H1 (cell line): ENCODE data around the gene PTPA. TPM values are rescaled to one million over a fixed set of nuclear protein-coding genes. Genes with fewer than 3 reads are reported as not detected.

Experiments used
- CTCF ChIA-PET: fragments of 300-600 bp; sonication (Branson Sonifier 250); formaldehyde crosslinking; loops from one replicate; lab custom pipeline; 2021; ENCODE audit not compliant: partially characterized antibody; lab: Charles Lee
- POLR2A ChIA-PET: fragments of 300-600 bp; sonication (Branson Sonifier 250); formaldehyde crosslinking; loops from one replicate; lab custom pipeline; 2021; ENCODE audit warnings: inconsistent platforms; ENCODE audit not compliant: partially characterized antibody; lab: Charles Lee
- DNase-seq, 2 experiments: peaks; one replicate each; pipeline versions ENCODE4 v3.0.0 to v3.0.0-alpha.2; 2010 to 2022; ENCODE audit warnings: low spot score in 2 of 2, low read depth in 1 of 2, mixed read lengths in 1 of 2
- FAIRE-seq: peaks from 2 replicates; lab custom pipeline; 2011; peaks lifted over from hg19 to GRCh38; lab: Jason Lieb, UNC
- H2AFZ ChIP-seq: 2 replicates; pipeline ENCODE4 v1.8.1; 2012; ENCODE audit warnings: low read length, inconsistent platforms
- H2AK5ac ChIP-seq: 2 replicates; pipeline ENCODE4 v1.6.1; 2013; ENCODE audit warnings: low read depth, low read length
- H2BK120ac ChIP-seq: replicated peaks from 2 replicates; pipeline ENCODE3; 2013; ENCODE audit warnings: low read depth, low read length, inconsistent platforms
- H2BK12ac ChIP-seq: 2 replicates; pipeline ENCODE4 v1.6.1; 2013; ENCODE audit warnings: low read depth, low read length
- H2BK15ac ChIP-seq: 2 replicates; pipeline ENCODE4 v1.6.1; 2013; ENCODE audit warnings: low read length
- H2BK20ac ChIP-seq: 2 replicates; pipeline ENCODE4 v1.6.1; 2013; ENCODE audit warnings: low read length
- H2BK5ac ChIP-seq: 2 replicates; pipeline ENCODE4 v1.6.1; 2013; ENCODE audit warnings: low read depth, low read length
- H3K14ac ChIP-seq: 2 replicates; pipeline ENCODE4 v1.6.1; 2013; ENCODE audit warnings: inconsistent platforms; ENCODE audit not compliant: insufficient read length
- H3K18ac ChIP-seq: 2 replicates; pipeline ENCODE4 v1.6.1; 2013; ENCODE audit warnings: low read length; ENCODE audit errors: extremely low read depth
- H3K23ac ChIP-seq: 2 replicates; pipeline ENCODE4 v1.6.1; 2013; ENCODE audit warnings: inconsistent platforms; ENCODE audit not compliant: insufficient read length
- H3K23me2 ChIP-seq: 2 replicates; pipeline ENCODE4 v1.6.1; 2013; ENCODE audit warnings: low read depth, low read length
- H3K27ac ChIP-seq: 2 replicates; pipeline ENCODE4 v1.6.1; 2011; ENCODE audit warnings: low read depth, low read length, inconsistent platforms
- H3K27me3 ChIP-seq, 4 experiments: replicated peaks in 1 of 4; 1 replicate in 1 of 4; 2 replicates in 3 of 4; pipeline versions ENCODE4 v1.6.1 to v1.8.1; 2011 to 2013; ENCODE audit warnings: low read length in 3 of 4, mild to moderate bottlenecking in 3 of 4, inconsistent platforms in 2 of 4, mixed read lengths in 2 of 4, moderate library complexity in 1 of 4; ENCODE audit not compliant: control insufficient read depth in 3 of 4, insufficient read depth in 3 of 4; ENCODE audit errors: extremely low read depth in 1 of 4
- H3K36me3 ChIP-seq, 4 experiments: 2 replicates each; pipeline versions ENCODE4 v1.6.1 to v1.8.1; 2011 to 2013; ENCODE audit warnings: mild to moderate bottlenecking in 4 of 4, low read length in 3 of 4, moderate library complexity in 2 of 4, control low read depth in 1 of 4, inconsistent platforms in 1 of 4; ENCODE audit not compliant: insufficient read depth in 4 of 4, control insufficient read depth in 2 of 4
- H3K4ac ChIP-seq: replicated peaks from 2 replicates; pipeline ENCODE3; 2013; ENCODE audit warnings: low read length, low read depth, mixed read lengths, inconsistent platforms; ENCODE audit not compliant: insufficient read length
- H3K4me1 ChIP-seq, 4 experiments: replicated peaks in 1 of 4; 1 replicate in 1 of 4; 2 replicates in 3 of 4; pipeline versions ENCODE4 v1.6.1 to v1.8.1; 2011 to 2013; ENCODE audit warnings: low read length in 3 of 4, inconsistent platforms in 2 of 4, mixed read lengths in 1 of 4; ENCODE audit not compliant: insufficient read depth in 4 of 4, control insufficient read depth in 3 of 4
- H3K4me2 ChIP-seq, 2 experiments: 2 replicates each; pipeline versions ENCODE4 v1.6.1 to v1.8.1; 2011 to 2013; ENCODE audit warnings: low read depth in 2 of 2, low read length in 2 of 2, control low read depth in 1 of 2, inconsistent platforms in 1 of 2, mild to moderate bottlenecking in 1 of 2; ENCODE audit not compliant: insufficient read depth in 1 of 2
- H3K4me3 ChIP-seq, 4 experiments: fragments of 200-600, 300-600 bp in 1 of 4; sonication (generic), shearing (Covaris generic), sonication (Bioruptor Twin) in 1 of 4; 2 replicates each; pipeline versions ENCODE4 v1.5.1 to v1.8.1; 2011 to 2016; ENCODE audit warnings: low read length in 4 of 4, low read depth in 3 of 4, control low read depth in 2 of 4, inconsistent platforms in 2 of 4, mild to moderate bottlenecking in 2 of 4, mixed read lengths in 1 of 4, moderate library complexity in 1 of 4; ENCODE audit not compliant: insufficient read depth in 2 of 4; ENCODE audit errors: extremely low read depth in 1 of 4
- H3K56ac ChIP-seq: replicated peaks from 2 replicates; pipeline ENCODE3; 2013; ENCODE audit warnings: low read depth, mild to moderate bottlenecking, mixed read lengths, low read length, inconsistent platforms; ENCODE audit not compliant: insufficient read length
- H3K79me1 ChIP-seq: 2 replicates; pipeline ENCODE4 v1.6.1; 2013; ENCODE audit warnings: low read depth, low read length, control low read depth
- H3K79me2 ChIP-seq, 2 experiments: 2 replicates each; pipeline versions ENCODE4 v1.6.1 to v1.8.1; 2012 to 2013; ENCODE audit warnings: low read length in 2 of 2, mild to moderate bottlenecking in 2 of 2, inconsistent platforms in 1 of 2; ENCODE audit not compliant: insufficient read depth in 2 of 2, control insufficient read depth in 1 of 2
- H3K9ac ChIP-seq, 4 experiments: replicated peaks in 1 of 4; 1 replicate in 1 of 4; 2 replicates in 3 of 4; pipeline versions ENCODE4 v1.6.1 to v1.8.1; 2011 to 2013; ENCODE audit warnings: low read depth in 3 of 4, low read length in 3 of 4, control low read depth in 2 of 4, mild to moderate bottlenecking in 2 of 4, moderate library complexity in 2 of 4, inconsistent platforms in 1 of 4; ENCODE audit errors: extremely low read depth in 1 of 4
- H3K9me3 ChIP-seq, 2 experiments: 2 replicates each; pipeline versions ENCODE4 v1.6.1 to v1.8.1; 2012 to 2013; ENCODE audit warnings: mild to moderate bottlenecking in 2 of 2, moderate library complexity in 2 of 2, control low read depth in 1 of 2, inconsistent platforms in 1 of 2, low read depth in 1 of 2, low read length in 1 of 2, mixed read lengths in 1 of 2; ENCODE audit not compliant: insufficient read depth in 2 of 2
- H4K20me1 ChIP-seq, 2 experiments: replicated peaks in 1 of 2; 2 replicates each; pipeline versions ENCODE3 to v1.8.1; 2011 to 2013; ENCODE audit warnings: inconsistent platforms in 2 of 2, low read length in 2 of 2, mild to moderate bottlenecking in 1 of 2; ENCODE audit not compliant: insufficient read depth in 2 of 2, control insufficient read depth in 1 of 2
- H4K5ac ChIP-seq: 2 replicates; pipeline ENCODE4 v1.6.1; 2013; ENCODE audit warnings: low read length, low read depth, mixed read lengths, inconsistent platforms; ENCODE audit not compliant: insufficient read length
- H4K8ac ChIP-seq: 2 replicates; pipeline ENCODE4 v1.8.0; 2013; ENCODE audit warnings: mild to moderate bottlenecking, moderate library complexity, low read length, inconsistent platforms; ENCODE audit not compliant: insufficient read depth; ENCODE audit errors: extremely low read depth
- H4K91ac ChIP-seq: replicated peaks from 2 replicates; pipeline ENCODE3; 2013; ENCODE audit warnings: low read length, mixed read lengths, inconsistent platforms; ENCODE audit not compliant: insufficient read length
- ASH2L ChIP-seq: fragments of 200-600, 300-600 bp; sonication (generic); IDR thresholded peaks from one replicate; pipeline ENCODE4 v1.7.1; 2017; ENCODE audit warnings: low read length
- BACH1 ChIP-seq: IDR thresholded peaks from 2 replicates; pipeline ENCODE4 v1.6.1; 2012; ENCODE audit warnings: low read length, improper control_type of control experiment
- CHD1 ChIP-seq: IDR thresholded peaks from 2 replicates; pipeline ENCODE4 v1.6.1; 2012; ENCODE audit warnings: low read depth, low read length, improper control_type of control experiment
- HDAC6 ChIP-seq: IDR thresholded peaks from one replicate; pipeline ENCODE4 v1.7.1; 2012; ENCODE audit warnings: low read depth, mild to moderate bottlenecking, inconsistent platforms, low read length, moderate library complexity
- JUND ChIP-seq: IDR thresholded peaks from 2 replicates; pipeline ENCODE4 v1.6.1; 2011; ENCODE audit warnings: mild to moderate bottlenecking, improper control_type of control experiment, low read length
- KDM5A ChIP-seq: fragments of 200-600 bp; IDR thresholded peaks from 2 replicates; pipeline ENCODE4 v1.7.1; 2012; ENCODE audit warnings: mild to moderate bottlenecking, low read length, inconsistent platforms, mixed read lengths
- PHF8 ChIP-seq: fragments of 200-600 bp; sonication (generic); conservative IDR thresholded peaks from 2 replicates; pipeline ENCODE4 v1.7.1; 2012; ENCODE audit warnings: low read depth, mild to moderate bottlenecking, inconsistent platforms, low read length, moderate library complexity
- RAD21 ChIP-seq, 2 experiments: IDR thresholded peaks in 1 of 2; conservative IDR thresholded peaks in 1 of 2; 2 replicates each; pipeline ENCODE4 v1.6.1; 2011; ENCODE audit warnings: low read depth in 2 of 2, low read length in 2 of 2, improper control_type of control experiment in 1 of 2, inconsistent platforms in 1 of 2, mild to moderate bottlenecking in 1 of 2, moderate library complexity in 1 of 2
- SAP30 ChIP-seq: fragments of 300-600 bp; sonication (generic); IDR thresholded peaks from 2 replicates; pipeline ENCODE4 v1.7.1; 2012; ENCODE audit warnings: low read length, moderate library complexity, mild to moderate bottlenecking, inconsistent platforms; ENCODE audit not compliant: insufficient read depth, insufficient replicate concordance
- SP2 ChIP-seq: IDR thresholded peaks from 2 replicates; pipeline ENCODE4 v1.6.1; 2012; ENCODE audit warnings: mild to moderate bottlenecking, low read length, inconsistent platforms
- SUZ12 ChIP-seq: fragments of 200-600 bp; sonication (generic); IDR thresholded peaks from 2 replicates; pipeline ENCODE4 v1.6.1; 2012; ENCODE audit warnings: mild to moderate bottlenecking, inconsistent platforms, low read length, moderate library complexity, mixed read lengths
- USF2 ChIP-seq: IDR thresholded peaks from 2 replicates; pipeline ENCODE4 v1.6.1; 2011; ENCODE audit warnings: low read length, improper control_type of control experiment
- YY1 ChIP-seq: IDR thresholded peaks from 2 replicates; pipeline ENCODE4 v1.6.1; 2011; ENCODE audit warnings: low read depth, mild to moderate bottlenecking, low read length
- WGBS, 2 experiments: shearing (Covaris generic) in 1 of 2; methylation state at CpG; one replicate each; pipeline versions ENCODE4 v1.1.6 to v1.1.7; 2013 to 2015; ENCODE audit warnings: low lambda C conversion rate in 2 of 2, mixed read lengths in 2 of 2, inconsistent platforms in 1 of 2, low coverage in 1 of 2, missing lambda C conversion rate in 1 of 2; ENCODE audit not compliant: insufficient replicate concordance in 2 of 2, insufficient coverage in 1 of 2, insufficient read length in 1 of 2; ENCODE audit errors: extremely low coverage in 1 of 2, missing lambda C conversion rate in 1 of 2; 5-methylcytosine and 5-hydroxymethylcytosine counted together
- polyA plus RNA-seq, 7 experiments: library from polyadenylated mRNA; depleted of rRNA in 3 of 7; stranded (reverse) in 5 of 7; unstranded in 2 of 7; fragments of >200 nt in 5 of 7; fragments of 200-250 nt in 2 of 7; gene quantifications; 1 replicate in 5 of 7; 2 replicates in 1 of 7; 4 replicates in 1 of 7; pipeline versions ENCODE4 v1.2.1 to v1.2.3, GENCODE V29; 2011 to 2013; ENCODE audit warnings: missing spikeins in 2 of 7, mixed read lengths in 2 of 7
- total RNA-seq: library from RNA; stranded (reverse); fragmentation: NEBNext Ultra II Directional; extraction: Animal tissue kit (Norgen Biotek cat#: 25700); gene quantifications from 2 replicates; pipeline ENCODE4 v1.2.1, GENCODE V29; 2021

PTPA gene
- total and polyA plus RNA-seq, 2 of the 8 experiments (the other 6 are each of a cell fraction or from before 2014, with no cell fraction given) = 114 to 145 TPM

- no peak overlapping the region for H3K4me2 ChIP-seq
- no peak for TF ChIP-seq SAP30
- TF ChIP-seq SUZ12 = no peak
- no peak for TF ChIP-seq USF2
- TF ChIP-seq BACH1 = no peak
- no peak for TF ChIP-seq YY1
- no peak for TF ChIP-seq RAD21 (IDR thresholded peaks at IDR 0.05 in 1 of 2, conservative IDR thresholded peaks at IDR 0.05 in 1 of 2; ENCODE audit: low read depth in 2 of 2, low read length in 2 of 2)
- TF ChIP-seq SP2 = no peak
- no peak for TF ChIP-seq ASH2L
- no peak for TF ChIP-seq PHF8
- no peak for TF ChIP-seq HDAC6
- no peak for TF ChIP-seq KDM5A
- TF ChIP-seq CHD1 = no peak
- no peak for TF ChIP-seq JUND
Observed at GRCh38 chr9:129098328-129098727, 12.9 kb upstream of the PTPA start.

More at GRCh38 chr9:129098328-129098727, 12.9 kb upstream of the PTPA start:
- Histone ChIP-seq H2BK12ac (no peak overlapping the region), H3K18ac (no peak overlapping the region), H2BK15ac (no peak overlapping the region), H4K8ac (no peak overlapping the region), H4K91ac (no peak overlapping the region), H3K23me2 (no peaks in the 10 kb centered on the region), H3K79me2 (no peaks in the 10 kb centered on the region), H3K56ac (no peak overlapping the region), H3K27ac (no peak overlapping the region), H2AK5ac (no peak overlapping the region), H3K4ac (no peak overlapping the region), H3K4me1 (peaks cover 0 to 5% (median 1%) of the 10 kb centered on the region in 4 experiments; a peak in 2 of 7 replicates), H3K36me3 (no peaks in the 10 kb centered on the region), H4K5ac (no peak overlapping the region), H3K23ac (no peak overlapping the region), H4K20me1 (no peaks in the 10 kb centered on the region), H2BK5ac (no peak overlapping the region), H3K14ac (no peak overlapping the region), H2BK20ac (no peak overlapping the region), H2BK120ac (no peak overlapping the region), H3K9ac (no peak overlapping the region), H2AFZ (no peak overlapping the region), H3K27me3 (peaks cover 0 to 6% (median 4%) of the 10 kb centered on the region in 4 experiments; a peak in 3 of 7 replicates), H3K9me3 (no peaks in the 10 kb centered on the region), H3K79me1 (no peaks in the 10 kb centered on the region), H3K4me3 (no peak overlapping the region)
- DNase-seq = no peak
- POLR2A ChIA-PET = interaction anchor here (1.9 to 4.8 kb wide), 2 partner anchors 10 to 16 kb away, joined by 6 to 27 read pairs; partner anchors contain the start of gene DOLPP1
- 97% methylated on average over 11 of the region's 11 CpGs; no CpG with 5 or more reads in 1 of the 2 experiments for WGBS, 2 experiments
- CTCF ChIA-PET = interaction anchor here (0.7 to 1.7 kb wide), 7 partner anchors 10 to 71 kb away, joined by 3 to 5 read pairs (median 4); partner anchors contain the start of gene SH3GLB2
- no peak for FAIRE-seq
